ENCODE data around the gene GPR42. TPM values are rescaled to one million over a fixed set of nuclear protein-coding genes. Genes with fewer than 3 reads are reported as not detected.

GPR42 gene, protein sequence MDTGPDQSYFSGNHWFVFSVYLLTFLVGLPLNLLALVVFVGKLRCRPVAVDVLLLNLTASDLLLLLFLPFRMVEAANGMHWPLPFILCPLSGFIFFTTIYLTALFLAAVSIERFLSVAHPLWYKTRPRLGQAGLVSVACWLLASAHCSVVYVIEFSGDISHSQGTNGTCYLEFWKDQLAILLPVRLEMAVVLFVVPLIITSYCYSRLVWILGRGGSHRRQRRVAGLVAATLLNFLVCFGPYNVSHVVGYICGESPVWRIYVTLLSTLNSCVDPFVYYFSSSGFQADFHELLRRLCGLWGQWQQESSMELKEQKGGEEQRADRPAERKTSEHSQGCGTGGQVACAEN
- not detected in 2 replicates for total RNA-seq
- 0.17 TPM in 1 of 2 replicates, not detected in the other for polyA plus RNA-seq

DNA sequence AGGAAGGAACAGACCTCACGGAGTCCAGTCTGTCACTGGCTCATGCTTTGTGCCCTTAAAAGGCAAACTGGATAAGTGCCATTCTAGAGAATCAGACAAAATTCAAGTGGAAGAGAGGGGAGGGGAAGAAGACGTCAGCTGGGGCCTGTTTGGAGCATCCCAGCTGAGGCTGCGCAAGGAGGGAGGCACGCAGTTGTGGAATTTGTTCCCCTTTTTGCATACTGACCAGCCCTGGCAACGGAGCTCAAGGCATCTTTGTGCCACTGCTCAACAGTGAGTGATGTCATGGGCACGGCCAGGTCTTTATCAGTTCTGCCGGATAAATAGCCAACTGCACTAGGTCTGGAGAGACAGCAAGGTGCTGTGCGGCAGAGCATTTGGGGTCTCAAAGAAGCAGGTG is at the start of gene GPR42:
TSS of gene GPR42 (plus strand) at position 347 of the 400 bp plus-strand sequence. CDS start 292 bp downstream, outside the sequence.
- Histone ChIP-seq H3K79me2 (no peaks in the 10 kb centered on the region), H3K4me1 (ENCODE audit: insufficient read depth) (no peaks in the 10 kb centered on the region), H3K27ac (no peak within 1 kb of the TSS), H2AFZ (no peak within 1 kb of the TSS), H3K4me2 (no peak within 1 kb of the TSS), H3K27me3 (no peaks in the 10 kb centered on the region), H4K20me1 (ENCODE audit: insufficient read depth, poor library complexity, severe bottlenecking) (no peaks in the 10 kb centered on the region), H3K9me3 (ENCODE audit: low read depth) (no peaks in the 10 kb centered on the region), H3K36me3 (replicated peaks; ENCODE audit: insufficient read depth, low read depth) (no peaks in the 10 kb centered on the region), H3K9me2 (replicated peaks; ENCODE audit: insufficient read depth) (no peaks in the 10 kb centered on the region), H3K4me3 (no peak within 1 kb of the TSS)
- no peak for DNase-seq (ENCODE audit: low spot score)
- TF ChIP-seq EZH2 (IDR thresholded peaks at IDR 0.05; ENCODE audit: borderline replicate concordance) (no peak), EZH2phosphoT487 (IDR thresholded peaks at IDR 0.05; ENCODE audit: low read depth, severe bottlenecking, unreplicated experiment) (no peak)
- TF ChIP-seq, protein P1, sequence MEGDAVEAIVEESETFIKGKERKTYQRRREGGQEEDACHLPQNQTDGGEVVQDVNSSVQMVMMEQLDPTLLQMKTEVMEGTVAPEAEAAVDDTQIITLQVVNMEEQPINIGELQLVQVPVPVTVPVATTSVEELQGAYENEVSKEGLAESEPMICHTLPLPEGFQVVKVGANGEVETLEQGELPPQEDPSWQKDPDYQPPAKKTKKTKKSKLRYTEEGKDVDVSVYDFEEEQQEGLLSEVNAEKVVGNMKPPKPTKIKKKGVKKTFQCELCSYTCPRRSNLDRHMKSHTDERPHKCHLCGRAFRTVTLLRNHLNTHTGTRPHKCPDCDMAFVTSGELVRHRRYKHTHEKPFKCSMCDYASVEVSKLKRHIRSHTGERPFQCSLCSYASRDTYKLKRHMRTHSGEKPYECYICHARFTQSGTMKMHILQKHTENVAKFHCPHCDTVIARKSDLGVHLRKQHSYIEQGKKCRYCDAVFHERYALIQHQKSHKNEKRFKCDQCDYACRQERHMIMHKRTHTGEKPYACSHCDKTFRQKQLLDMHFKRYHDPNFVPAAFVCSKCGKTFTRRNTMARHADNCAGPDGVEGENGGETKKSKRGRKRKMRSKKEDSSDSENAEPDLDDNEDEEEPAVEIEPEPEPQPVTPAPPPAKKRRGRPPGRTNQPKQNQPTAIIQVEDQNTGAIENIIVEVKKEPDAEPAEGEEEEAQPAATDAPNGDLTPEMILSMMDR (IDR thresholded peaks at IDR 0.05; ENCODE audit: poor library complexity), result no peak
- WGBS (ENCODE audit: low lambda C conversion rate, missing lambda C conversion rate), result 88% methylated on average over 6 of the region's 8 CpGs

DNA sequence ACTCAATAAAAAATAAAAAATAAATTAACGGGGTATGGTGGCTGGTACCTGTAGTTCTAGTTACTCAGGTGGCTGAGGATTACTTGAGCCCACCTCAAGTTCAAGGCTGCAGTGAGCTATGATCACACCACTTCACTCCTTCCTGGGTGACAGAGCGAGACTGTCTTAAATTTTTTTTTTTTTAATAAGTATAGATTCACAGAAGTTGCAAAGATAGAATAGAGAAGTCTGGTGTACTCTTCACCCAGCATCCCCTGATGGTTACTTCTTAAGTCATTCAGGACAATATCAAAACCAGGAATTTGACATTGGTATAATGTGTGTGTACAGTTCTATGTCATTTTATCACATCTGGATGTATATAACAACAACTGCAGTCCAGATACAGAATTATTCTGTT is 49.6 kb upstream of the GPR42 start:
- Histone ChIP-seq H3K79me2 (no peaks in the 10 kb centered on the region), H3K9me2 (replicated peaks; ENCODE audit: insufficient read depth) (no peaks in the 10 kb centered on the region), H3K4me3 (no peak overlapping the region), H3K36me3 (replicated peaks; ENCODE audit: insufficient read depth, low read depth) (no peaks in the 10 kb centered on the region), H3K4me2 (no peak overlapping the region), H3K27ac (no peak overlapping the region), H3K4me1 (ENCODE audit: insufficient read depth) (peaks cover 6% of the 10 kb centered on the region), H4K20me1 (ENCODE audit: insufficient read depth, poor library complexity, severe bottlenecking) (no peaks in the 10 kb centered on the region), H2AFZ (no peak overlapping the region), H3K9me3 (ENCODE audit: low read depth) (no peaks in the 10 kb centered on the region), H3K27me3 (no peaks in the 10 kb centered on the region)
- TF ChIP-seq EZH2phosphoT487 (IDR thresholded peaks at IDR 0.05; ENCODE audit: low read depth, severe bottlenecking, unreplicated experiment), result no peak
- TF ChIP-seq EZH2 (IDR thresholded peaks at IDR 0.05; ENCODE audit: borderline replicate concordance), result no peak
- TF ChIP-seq, protein P1 (IDR thresholded peaks at IDR 0.05; ENCODE audit: poor library complexity), result no peak
- no peak for DNase-seq (ENCODE audit: low spot score)
- WGBS (ENCODE audit: low lambda C conversion rate, missing lambda C conversion rate), result 90% methylated on average over 2 of the region's 2 CpGs

DNA sequence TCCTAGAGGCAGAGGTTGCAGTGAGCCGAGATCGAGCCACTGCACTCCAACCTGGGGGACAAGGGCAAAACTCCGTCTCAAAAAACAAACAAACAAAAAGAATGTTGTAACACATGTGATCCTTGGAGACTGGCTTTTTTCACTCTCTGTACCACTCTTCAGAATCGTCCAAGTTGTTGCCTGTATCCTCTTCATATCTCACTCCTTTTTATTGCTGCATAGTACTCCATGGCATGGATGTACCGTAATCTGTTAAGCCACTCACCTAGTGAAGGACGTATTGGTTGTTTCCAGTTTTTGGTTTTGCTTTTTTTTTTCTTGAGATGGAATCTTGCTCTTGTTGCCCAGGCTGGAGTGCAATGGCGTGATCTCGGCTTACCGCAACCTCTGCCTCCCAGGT is 48.9 kb upstream of the GPR42 start:
- Histone ChIP-seq H3K36me3 (replicated peaks; ENCODE audit: insufficient read depth, low read depth) (no peaks in the 10 kb centered on the region), H3K4me3 (no peak overlapping the region), H4K20me1 (ENCODE audit: insufficient read depth, poor library complexity, severe bottlenecking) (no peaks in the 10 kb centered on the region), H3K79me2 (no peaks in the 10 kb centered on the region), H3K4me2 (no peak overlapping the region), H3K9me3 (ENCODE audit: low read depth) (no peaks in the 10 kb centered on the region), H3K9me2 (replicated peaks; ENCODE audit: insufficient read depth) (no peaks in the 10 kb centered on the region), H3K27me3 (no peaks in the 10 kb centered on the region), H3K4me1 (ENCODE audit: insufficient read depth) (peaks cover 3% of the 10 kb centered on the region), H2AFZ (no peak overlapping the region), H3K27ac (no peak overlapping the region)
- TF ChIP-seq, protein P1 (IDR thresholded peaks at IDR 0.05; ENCODE audit: poor library complexity), result no peak
- TF ChIP-seq EZH2phosphoT487 (IDR thresholded peaks at IDR 0.05; ENCODE audit: low read depth, severe bottlenecking, unreplicated experiment) (no peak), EZH2 (IDR thresholded peaks at IDR 0.05; ENCODE audit: borderline replicate concordance) (no peak)
- 94% methylated on average over 9 of the region's 9 CpGs for WGBS (ENCODE audit: low lambda C conversion rate, missing lambda C conversion rate)
- no peak for DNase-seq (ENCODE audit: low spot score)

Measured in hepatocyte (in vitro differentiated cells).